IPS-11a (cell line): ENCODE data around the gene TFF3.

Experiments
- H3K4me3 ChIP-seq: one replicate; pipeline ENCODE4 v1.5.1; 2013; ENCODE audit warnings: low read depth, low read length, control low read depth

The TFF3 gene

DNA sequence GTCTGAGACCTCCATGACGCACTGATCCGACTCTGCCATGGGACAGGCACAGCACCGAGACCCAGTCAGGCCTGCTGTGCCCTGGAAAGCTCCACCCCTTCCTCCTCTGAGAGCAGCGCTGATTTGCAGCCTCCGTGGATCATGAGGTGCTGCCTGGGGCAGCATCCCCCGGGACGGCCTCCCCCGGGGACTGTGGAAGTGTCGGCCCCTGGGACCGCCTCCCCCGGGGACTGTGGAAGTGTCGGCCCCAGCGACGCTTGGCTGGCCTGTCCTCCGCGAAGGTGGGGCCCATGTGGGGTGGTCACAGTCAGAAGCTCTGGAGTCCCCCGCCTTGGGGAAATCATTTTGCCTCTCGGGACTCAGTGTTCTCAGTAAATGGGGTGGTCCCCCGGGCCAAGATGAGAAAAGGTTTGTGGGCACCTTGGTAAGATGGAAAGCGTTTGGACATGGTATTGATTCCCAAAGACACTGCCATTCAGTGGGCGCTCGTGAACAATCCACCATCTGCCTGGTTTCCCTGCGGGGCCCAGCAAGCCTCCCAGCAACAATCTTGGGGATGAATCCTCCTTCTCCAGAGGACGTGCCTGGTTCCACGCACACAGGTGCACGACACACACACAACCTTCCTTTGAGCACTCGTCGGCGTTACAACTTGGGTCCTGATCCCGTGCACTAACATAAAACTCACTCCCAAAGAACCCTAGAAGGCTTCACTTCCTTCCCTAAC lies 32.6 kb upstream of the TFF3 start:
- H3K4me3 ChIP-seq: no peak overlapping the region

DNA sequence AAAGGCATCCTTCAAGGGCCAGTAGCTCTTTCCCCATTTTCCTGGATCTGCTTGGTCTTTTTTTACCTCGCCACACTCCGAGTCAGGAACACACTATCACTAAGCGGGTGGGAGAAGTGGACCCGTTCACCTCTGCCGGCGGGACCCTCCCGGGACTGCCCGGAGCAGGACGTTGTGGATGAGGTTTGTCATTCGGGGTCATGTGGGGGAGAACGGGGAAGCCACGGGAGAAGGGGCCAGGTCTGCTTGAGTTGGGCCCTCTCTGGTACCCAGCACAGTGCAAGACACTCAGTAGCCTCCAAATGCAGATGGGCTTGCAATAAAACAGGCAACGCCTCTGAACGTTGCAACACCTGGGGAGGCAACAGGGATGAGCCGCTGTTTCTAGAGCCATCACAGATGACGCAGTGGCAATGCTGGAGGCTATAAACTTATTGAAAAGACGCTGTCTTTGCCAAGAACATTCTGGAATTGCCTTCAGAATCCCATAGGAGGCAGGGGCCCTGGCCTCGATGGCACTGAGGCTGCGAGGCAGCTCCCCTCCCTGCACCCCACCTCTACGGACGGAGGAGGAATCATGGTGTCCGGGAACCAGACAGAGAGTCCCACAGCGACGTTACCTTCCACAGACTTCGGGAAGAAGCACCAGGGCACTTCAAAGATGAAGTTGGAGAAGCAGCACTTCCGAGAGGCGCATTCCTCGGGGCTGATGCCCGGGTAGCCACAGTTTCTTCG lies 31.8 kb upstream of the TFF3 start:
- H3K4me3 ChIP-seq: no peak overlapping the region

DNA sequence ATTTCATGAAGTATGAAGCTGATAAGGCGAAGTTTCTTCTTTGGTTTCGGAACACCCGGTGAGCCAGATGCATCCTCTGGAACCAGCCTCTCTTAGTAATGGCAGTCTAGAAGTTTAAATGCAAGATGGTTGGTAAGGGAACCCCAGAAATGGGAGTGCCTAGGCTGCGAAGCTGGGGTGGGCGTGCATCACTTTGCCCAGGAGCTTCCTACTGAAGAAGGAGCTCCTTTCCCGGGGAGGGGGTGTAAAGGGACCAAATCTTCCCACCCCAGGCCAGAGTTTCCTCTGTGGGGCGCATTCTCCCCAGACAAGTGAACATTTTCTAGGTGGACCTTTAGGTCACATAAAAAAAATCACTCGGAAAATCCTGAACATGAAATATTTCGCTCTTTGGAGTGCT lies 31.2 kb upstream of the TFF3 start:
- H3K4me3 ChIP-seq: no peak overlapping the region

DNA sequence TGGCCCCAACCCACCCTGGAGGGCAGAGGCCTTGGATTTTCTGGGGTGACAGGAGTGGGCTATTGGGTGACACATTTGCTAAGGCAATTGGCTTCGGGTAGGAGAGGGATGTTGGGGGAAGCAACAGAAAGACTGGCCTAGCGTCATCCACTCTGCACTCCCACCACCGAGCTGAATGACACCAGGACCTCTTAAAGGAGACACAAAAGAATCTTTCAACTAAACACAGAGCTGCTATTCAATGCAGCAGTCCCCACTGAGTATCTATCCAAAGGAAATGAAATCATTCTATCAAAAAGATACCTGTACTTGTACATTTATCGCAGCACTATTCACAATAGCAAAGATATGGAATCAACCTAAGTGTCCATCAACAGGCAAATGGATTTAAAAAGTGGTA lies 29.4 kb upstream of the TFF3 start:
- no peak overlapping the region for H3K4me3 ChIP-seq

DNA sequence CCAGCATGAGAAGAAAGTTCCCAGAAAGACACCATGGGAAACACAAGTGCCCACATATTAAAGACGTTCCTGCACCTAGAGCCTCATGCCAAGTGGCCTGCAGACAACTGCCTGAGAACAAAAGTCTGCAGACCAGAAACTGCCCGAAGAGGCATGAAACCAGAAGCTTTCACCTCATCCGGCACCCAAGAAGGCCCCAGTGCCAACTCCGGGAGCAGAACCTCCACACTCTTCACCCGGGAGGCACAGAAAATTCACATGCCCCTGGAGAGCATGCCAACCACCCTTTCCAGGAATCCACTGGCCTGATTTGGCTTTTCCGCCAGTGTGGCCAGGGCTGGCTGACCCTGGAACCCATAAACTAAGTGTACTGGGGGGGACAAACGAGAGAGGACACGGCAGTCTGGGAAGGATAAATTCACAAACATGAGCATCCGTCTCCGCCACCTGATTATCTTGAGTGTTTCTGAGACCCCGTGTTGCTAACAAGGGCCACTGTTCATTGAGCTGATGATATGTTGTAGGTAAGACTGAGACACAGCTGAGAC lies 28.8 kb upstream of the TFF3 start:
- no peak overlapping the region for H3K4me3 ChIP-seq

DNA sequence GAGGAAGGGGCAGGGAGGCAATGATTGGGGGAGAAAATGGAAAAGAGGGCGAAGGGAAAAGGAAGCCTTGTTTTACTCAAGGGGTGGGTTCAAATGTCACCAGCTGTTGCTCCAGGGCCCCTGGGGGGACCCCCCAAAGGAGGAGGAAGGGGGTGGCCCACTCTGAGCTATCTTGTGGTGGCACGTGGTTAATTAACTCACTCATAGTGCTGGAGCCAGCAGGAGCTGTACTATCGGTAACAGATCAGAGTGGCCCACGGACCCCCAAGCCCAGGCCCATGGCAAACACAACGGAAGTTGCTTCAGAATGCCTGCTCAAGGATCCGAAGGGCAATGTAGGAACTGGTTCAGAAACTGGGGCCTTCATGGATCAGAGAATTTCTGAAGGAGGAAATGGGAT lies 28.3 kb upstream of the TFF3 start:
- no peak overlapping the region for H3K4me3 ChIP-seq

DNA sequence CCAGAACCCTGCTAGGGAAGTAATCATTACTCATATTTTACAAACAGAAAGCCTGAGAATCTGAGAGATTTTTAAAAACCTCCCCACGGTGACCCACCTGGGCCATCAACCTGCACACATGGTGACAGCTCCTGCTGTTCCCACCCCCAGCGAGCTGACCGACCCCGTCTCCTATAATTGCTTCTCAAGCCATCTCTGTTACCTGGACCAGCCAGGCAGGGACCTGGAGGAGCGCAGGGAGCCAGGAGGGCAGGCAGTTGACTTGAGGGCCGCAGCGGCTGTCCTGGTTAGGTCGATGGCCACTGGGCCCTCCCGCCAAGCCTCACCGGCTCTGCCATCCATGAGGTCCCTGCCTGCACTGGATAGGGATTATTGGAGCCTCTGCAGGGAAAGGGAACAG lies 27.9 kb upstream of the TFF3 start:
- H3K4me3 ChIP-seq: no peak overlapping the region

DNA sequence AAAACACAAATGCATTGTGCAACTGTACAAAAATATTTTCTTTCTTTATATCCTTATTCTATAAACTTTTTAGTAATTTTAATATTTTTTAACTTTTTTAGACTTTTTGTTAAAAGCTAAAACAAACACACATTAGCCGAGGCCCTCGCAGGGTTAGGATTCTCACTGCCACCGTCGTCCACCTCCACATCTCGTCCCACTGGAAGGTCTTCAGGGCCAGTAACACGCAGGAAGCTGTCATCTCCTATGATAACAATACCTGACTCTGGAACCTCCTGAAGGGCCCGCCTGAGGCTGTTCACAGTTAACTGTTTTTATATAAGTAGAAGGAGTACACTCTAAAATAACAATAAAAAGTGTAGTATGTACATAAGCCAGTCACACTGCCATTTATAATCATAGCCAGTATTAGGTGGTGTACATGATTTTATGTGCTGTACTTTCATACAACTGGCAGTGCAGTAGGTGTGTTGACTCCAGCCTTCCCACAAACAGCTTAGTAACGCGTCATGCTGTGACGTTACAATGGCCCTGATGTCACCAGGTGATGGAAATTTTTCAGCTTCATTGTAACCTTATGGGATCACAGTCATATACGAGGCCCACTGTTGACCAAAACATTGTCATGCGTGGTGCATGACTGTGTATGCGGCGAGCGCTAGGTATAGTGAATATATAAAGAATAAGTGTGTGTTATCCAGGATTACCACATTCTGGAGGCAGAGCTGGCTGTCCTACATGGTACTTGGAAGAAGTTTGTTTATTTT lies 26.8 kb upstream of the TFF3 start:
- no peak overlapping the region for H3K4me3 ChIP-seq

DNA sequence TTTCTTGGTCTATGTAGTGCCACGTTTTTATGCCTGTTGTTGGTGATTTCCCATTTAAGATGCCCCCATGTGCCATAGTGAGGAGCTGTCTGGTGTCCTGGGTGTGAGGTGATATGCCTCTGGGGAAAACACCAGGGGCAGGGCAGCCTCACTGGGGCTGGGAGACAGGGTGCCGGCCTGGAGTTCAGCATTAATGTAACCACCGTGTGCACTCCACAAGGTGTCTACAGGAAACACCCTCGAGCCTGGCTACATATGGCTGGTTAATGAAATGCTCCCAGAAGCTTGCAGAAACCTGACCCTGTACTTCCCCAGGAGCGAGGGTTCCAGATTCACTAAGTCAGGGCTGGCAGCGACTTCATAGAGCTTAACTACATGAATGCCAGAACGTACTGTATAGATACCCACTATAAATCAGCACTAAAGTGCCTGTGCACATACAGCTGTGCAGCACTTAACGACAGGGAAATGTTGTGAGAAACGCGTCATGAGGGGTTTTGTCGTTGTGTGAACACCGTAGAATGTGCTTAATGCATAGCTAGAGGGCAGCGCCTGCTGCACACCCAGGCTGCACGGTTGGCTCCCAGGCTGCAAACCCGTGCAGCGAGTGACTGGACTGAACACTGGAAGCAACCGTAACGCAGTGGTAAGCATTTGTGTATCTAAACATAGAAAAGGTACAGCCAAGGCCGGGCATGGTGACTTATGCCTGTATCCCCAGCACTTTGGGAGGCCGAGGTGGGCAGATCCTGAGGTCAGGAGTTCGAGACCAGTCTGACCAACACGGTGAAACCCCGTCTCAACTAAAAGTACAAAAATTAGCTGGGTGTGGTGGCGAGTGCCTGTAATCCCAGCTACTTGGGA lies 25.2 kb upstream of the TFF3 start:
- H3K4me3 ChIP-seq: no peak overlapping the region

DNA sequence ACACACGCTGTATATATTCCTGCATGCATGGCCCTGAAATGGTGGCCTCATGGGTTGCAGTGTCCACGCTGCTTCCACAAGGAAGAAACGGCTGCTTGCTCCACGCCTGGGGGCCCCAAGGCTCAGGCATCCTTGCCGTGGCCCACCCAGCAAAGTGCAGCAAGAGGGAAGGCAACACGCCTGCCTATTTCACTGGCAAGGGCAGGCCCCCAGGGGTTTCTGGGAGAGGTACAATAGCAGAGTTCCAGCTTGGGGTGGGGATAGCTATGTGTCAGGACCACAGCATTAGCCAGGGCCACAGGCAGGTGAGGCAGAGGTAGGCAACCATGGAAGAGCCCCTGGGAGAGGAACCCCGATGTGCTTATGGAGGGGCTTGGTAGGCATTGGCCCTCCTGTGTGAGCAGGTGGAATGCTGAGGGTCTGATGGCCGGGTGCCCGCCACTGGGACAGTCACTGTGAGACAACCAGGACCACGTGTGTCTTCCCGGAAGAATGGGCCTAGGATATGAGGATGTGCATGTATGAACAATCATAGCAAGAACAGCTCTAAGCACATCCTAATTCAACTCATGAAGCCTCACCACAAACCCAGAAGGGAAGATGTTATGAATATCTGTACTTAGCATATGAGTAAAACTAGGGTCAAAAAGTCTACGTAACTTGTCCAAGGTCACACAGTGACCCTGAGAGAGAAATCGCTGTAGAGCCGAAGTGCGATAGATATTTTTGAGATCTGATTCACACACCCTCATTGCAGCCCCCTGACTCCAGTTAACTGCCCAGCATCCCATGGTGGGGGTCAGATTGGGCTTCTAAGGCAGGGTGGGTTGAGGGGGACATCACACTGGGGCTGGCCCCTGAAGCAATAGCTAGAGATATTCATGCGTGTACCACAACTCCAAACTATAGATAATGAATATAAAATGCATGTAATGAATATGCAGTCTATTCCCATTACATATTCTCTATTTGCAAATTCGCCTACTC lies 23.8 kb upstream of the TFF3 start:
- H3K4me3 ChIP-seq: no peak overlapping the region

DNA sequence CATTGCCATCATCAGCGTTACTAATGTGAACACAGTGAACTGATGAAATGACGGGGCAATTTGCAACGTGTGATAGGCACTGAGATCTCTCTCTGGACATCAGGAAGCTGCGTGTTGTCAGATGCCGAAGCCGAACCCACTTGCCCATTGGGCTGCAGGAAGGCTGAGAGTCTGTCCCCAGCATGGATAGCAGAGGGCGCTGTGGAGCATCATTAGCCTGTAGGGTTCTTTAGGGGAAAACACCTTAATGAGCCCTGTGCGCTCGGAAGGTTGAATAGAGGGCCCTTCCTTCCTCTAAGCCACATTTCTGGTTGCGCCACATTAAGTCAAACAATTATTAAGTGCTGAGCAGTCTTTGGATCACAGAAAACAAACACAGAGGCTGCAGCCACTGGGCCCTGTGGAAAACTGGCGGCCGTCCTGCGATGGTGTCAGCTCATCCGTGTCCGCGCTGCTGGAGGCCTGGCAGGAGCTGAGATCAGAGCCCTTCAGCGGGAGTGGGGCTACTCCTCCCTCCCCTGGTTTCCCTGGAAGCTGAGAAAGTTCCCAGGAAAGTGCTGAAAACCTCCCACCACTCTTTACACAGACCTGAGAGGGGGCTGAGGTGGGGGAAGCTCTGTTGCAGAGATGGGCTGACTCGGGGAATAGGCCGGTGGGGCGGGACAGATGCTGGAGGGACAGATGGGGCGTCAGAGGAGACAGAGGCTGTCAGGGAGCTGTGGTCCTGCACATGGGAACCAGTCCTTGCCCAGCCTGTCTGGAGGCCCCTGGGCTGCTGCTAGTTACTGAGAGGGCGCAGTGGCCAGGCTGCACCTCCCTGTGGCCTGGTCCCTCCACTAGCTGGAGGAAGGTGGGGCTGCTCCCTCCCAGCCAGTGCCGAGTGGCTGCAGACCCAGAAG lies 22.9 kb upstream of the TFF3 start:
- H3K4me3 ChIP-seq: no peak overlapping the region

DNA sequence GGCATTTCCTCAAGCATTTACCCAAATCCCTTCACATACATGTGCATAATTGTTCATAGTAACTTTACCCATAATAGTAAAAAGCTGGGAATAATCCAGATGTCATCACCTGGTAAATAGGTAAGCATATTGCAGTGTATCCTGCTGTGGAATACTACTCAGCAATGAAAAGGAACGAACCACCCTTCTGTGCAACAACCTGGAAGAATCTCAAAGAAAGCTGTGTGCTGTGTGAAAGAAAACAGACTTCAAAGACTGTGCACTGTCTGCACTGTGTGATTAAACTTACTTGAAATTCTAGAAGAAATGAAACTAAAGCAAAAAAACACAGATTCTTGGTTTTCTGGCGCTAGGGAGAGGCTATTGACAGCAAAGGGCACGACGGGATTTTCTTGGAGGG lies 22.1 kb upstream of the TFF3 start:
- no peak overlapping the region for H3K4me3 ChIP-seq

DNA sequence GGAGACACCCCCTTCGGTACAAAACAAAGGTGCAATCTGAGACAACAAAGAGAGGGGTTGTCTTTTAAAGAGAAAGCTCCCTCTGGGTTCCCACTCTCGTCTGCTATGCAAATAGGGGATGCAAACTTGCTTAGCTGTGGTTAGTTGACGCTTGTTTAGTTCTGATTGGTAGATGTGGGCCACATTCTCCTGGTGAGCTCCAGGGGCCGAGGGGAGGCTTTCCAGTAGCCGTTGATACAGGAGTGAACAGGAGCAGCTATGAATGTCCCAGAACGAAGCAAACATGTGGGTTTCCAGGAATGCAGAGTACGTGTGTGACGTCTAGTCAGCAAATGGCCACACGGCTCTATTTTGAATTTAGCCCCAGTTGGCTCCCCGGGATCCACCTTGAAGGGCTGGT lies 20.8 kb upstream of the TFF3 start:
- H3K4me3 ChIP-seq: no peak overlapping the region

DNA sequence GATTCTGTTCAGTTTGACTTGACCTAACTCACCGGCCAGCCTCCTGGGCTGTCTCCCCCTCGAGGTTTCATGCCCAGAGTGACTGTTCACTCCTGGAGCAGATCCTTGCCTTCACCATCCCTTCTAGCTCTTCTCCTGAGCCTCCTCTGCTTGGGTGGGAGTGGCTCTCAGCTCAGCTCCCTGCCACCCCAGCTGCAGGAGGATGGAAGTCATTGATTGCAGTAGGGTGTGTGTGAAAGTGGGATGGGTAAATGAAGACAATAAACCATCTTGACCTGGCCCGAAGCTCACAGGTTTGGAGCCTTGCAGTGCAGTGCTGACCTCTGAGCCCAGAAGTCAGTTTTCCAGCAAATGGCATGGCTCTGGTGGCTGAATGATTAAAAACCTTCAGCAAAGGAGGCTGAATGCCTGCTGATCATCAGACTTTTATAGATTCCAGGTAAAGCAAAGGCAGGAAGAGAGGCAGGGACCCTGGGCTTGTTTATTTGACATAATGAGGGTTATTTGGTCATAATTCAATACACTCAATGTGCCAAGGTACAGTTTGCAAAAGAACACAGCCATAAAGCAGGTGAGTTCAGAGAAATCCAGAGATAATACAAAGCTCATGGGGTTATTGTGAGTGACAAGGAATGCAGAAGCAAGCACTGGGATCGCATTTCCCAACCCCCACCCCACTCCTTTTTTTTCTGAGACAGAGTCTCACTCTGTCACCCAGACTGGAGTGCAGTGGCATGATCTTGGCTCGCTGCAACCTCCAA lies 17.5 kb upstream of the TFF3 start:
- H3K4me3 ChIP-seq: no peak overlapping the region

DNA sequence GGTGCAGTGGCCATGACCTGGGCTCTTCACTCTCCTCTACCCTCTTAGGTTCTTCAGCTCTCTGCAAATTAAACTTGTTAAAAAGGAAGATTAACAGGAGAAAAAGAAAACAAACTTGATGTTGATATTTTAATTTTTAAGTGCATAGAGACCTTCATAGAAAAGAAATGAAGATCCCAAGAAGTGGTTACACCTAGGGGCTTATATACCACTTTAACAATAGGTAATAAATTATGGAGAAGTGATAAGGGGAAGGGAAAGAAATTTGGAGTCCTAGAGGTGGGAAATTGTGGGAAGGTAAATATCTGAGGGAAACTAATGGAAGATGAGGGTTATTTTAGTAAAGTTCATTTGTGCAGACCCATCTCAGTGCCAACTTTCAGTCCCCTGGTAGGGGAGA lies 16.5 kb upstream of the TFF3 start:
- no peak overlapping the region for H3K4me3 ChIP-seq

DNA sequence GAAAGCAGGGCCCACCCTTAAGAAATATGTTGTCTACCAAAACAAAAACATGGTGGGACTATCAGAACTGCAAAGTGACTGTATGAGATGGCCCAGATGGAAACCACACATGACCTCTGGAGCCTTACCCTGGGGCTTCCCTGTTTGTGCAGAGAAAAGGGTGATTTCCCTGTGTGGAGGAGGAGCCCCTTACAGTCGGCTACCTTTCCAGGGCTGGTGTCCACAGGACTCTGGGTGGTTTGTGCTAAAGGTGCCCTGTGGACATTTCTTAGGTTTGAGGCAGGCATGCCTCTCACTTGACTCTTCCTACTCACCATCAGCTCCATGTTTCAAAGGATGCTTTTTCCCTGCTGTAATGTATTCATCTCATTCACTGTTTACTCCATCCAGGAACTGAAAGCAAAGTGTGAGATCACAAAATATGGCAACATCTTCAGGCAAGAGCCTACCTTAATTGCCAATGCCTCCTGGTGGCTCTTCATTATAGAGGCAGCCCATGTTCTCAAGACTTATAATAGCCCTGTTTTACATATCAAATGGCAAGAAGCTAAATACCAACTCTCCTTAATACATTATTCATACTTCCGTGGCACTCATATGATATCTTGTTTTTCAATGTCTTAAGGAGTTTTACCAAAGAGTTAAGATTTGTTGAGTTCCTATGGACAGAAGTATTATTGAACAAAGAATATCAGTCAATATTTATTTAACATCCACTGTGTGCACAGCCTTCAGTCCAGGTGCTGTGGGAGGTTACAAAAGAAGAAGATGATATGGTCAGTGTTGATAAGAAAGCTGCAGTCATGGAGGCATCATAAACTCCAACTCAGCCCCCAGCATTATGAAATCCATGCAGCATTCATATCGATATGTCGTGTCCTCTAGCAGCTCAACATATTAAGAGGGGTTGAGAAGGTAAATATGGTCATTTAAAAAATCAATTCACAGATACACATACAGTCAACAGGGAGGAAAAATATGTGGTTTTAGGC lies 15.5 kb upstream of the TFF3 start:
- no peak overlapping the region for H3K4me3 ChIP-seq

DNA sequence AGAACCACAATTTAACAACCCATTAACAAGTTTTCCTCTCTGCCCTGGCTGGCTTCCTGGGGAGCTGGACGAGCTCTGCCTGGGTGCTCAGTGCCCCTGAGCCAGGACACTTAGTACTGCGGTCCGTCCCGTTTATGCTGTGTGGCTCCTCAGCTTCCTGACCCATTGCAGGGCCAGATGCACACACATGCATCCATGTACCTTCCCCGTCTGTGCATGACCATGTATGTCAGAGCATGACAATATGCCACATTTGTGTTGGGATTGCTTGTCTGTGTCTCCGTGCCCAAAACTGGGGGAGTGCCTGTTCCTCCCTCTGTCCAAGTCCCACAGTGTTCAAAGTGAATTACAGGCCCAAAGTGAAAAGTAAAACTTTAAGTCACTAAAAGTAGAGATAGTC lies 9.7 kb upstream of the TFF3 start:
- no peak overlapping the region for H3K4me3 ChIP-seq
